Measurements from ENCODE around the gene AKR1C8.

Gene AKR1C8

GRCh38 chr10:5107860-5108526, 77.0 kb downstream of the AKR1C8 start:
- DNase-seq (ENCODE audit: low read depth) = no peak

DNA sequence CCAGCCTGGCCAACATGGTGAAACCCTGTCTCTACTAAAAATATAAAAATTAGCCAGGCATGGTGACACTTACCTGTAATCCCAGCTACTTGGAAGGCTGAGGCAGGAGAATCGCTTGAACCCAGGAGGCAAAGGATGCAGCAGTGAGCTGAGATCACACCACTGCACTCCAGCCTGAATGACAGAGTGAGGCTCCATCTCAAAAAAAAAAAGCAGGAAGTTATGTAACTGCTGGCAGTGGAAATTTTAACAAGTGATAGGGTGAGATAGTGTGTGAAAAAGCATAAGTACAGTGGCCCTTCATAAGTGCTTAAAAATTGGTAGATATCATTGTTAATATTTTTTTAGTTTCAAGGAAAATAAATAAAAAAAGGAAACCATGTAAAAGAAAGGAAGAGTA, 78.4 kb downstream of the AKR1C8 start:
- no peak for DNase-seq (ENCODE audit: low read depth)

DNA sequence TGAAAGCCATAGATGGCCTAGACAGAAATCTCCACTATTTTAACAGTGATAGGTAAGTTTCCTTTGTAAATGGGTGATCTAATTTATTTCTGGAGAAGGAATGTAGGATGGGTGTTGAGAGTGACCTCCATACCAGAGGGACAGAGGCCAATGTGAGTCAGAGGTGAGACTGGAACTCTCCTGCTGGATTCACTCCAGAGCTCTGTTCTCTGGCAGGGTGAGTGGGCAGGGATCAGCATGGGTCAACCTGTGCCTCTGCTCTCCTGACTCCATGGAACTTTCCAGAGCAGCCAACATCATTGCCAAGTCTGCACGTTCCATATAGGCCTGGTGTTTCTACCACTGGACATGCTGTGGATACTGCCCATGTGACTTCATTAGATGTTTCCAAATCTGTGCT, 79.3 kb downstream of the AKR1C8 start:
- DNase-seq (ENCODE audit: low read depth) = no peak

Measured in stimulated activated CD8-positive, alpha-beta memory T cell treated with anti-CD3 and anti-CD28 coated beads, Interleukin-15, amount 100 ng/mL, for 1 hour (primary cell).